Measurements from ENCODE around the gene FAIM. TPM values are rescaled to one million over a fixed set of nuclear protein-coding genes. Genes with fewer than 3 reads are reported as not detected.

FAIM gene
- total and polyA plus RNA-seq, 2 experiments from 2014 or later, result 12.0 to 29.7 TPM

DNA sequence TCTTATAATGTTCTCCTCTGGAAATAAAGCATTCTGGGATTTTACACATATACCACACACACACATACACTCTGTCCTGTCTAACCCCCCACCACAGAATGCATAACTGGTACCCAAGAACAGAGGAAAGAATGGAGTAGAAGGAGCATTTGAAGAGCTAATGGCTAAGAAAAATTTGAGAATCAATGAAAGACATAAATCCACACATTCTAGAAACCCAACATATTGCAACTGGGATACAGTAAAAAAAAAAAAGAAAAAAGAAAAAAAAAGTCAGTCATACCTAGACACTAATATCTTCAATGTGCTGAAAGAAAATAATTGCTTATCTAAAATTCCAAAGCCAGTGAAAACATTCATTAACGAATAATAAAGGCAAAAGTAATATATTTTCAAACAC lies 35.4 kb upstream of the FAIM start (continued):
- TF ChIP-seq, protein P1, sequence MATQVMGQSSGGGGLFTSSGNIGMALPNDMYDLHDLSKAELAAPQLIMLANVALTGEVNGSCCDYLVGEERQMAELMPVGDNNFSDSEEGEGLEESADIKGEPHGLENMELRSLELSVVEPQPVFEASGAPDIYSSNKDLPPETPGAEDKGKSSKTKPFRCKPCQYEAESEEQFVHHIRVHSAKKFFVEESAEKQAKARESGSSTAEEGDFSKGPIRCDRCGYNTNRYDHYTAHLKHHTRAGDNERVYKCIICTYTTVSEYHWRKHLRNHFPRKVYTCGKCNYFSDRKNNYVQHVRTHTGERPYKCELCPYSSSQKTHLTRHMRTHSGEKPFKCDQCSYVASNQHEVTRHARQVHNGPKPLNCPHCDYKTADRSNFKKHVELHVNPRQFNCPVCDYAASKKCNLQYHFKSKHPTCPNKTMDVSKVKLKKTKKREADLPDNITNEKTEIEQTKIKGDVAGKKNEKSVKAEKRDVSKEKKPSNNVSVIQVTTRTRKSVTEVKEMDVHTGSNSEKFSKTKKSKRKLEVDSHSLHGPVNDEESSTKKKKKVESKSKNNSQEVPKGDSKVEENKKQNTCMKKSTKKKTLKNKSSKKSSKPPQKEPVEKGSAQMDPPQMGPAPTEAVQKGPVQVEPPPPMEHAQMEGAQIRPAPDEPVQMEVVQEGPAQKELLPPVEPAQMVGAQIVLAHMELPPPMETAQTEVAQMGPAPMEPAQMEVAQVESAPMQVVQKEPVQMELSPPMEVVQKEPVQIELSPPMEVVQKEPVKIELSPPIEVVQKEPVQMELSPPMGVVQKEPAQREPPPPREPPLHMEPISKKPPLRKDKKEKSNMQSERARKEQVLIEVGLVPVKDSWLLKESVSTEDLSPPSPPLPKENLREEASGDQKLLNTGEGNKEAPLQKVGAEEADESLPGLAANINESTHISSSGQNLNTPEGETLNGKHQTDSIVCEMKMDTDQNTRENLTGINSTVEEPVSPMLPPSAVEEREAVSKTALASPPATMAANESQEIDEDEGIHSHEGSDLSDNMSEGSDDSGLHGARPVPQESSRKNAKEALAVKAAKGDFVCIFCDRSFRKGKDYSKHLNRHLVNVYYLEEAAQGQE (IDR thresholded peaks at IDR 0.05; ENCODE audit: unreplicated experiment), result no peak
- TF ChIP-seq POLR2AphosphoS5 (IDR thresholded peaks at IDR 0.05; ENCODE audit: low read depth), result no peak
- no peak for TF ChIP-seq ZNF114 (CRISPR knock-in tag; IDR thresholded peaks at IDR 0.05)

DNA sequence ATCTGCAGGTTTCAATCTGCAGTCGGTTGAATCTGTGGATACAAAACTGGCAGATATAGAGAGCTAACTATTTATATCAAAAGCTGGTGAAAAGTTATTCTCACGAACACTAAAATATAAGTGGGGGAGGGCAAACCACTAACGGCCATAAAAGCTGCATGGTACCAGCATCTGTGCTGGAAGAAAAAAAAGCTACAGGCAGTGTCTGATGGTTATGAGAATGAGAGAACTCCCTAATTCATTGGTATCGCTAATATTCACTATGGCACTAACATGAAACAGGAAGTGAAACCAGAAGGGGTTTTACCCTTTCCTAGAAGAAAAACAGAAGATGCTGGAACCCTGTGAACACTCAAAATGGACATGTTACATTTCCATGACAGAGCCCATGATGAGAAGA lies 30.4 kb upstream of the FAIM start:
- no peak overlapping the region for H3K27ac ChIP-seq (ENCODE audit: low read depth)
- no peak overlapping the region for H3K4me2 ChIP-seq
- ATAC-seq (no peak), DNase-seq (ENCODE audit: low spot score) (no peak)
- no peak overlapping the region for H3K4me3 Mint-ChIP-seq
- 0 out of 2 replicates have a peak, but pooled peaks cover 5% of the 10 kb centered on the region for H3K9me2 ChIP-seq (ENCODE audit: insufficient read depth)
- H2AFZ ChIP-seq, result no peak overlapping the region
- no peaks in the 10 kb centered on the region for H3F3A ChIP-seq (replicated peaks; ENCODE audit: low read depth)
- peaks cover 4% of the 10 kb centered on the region; the same call in 1 of the 2 replicates for H3K36me3 ChIP-seq (ENCODE audit: insufficient read depth)
- peaks cover 20% of the 10 kb centered on the region for H3K4me1 ChIP-seq (ENCODE audit: insufficient read depth)
- no peaks in the 10 kb centered on the region for H3K27me3 ChIP-seq (ENCODE audit: insufficient read depth)
- peaks cover 17% of the 10 kb centered on the region for H3K4me1 Mint-ChIP-seq
- H3K27ac Mint-ChIP-seq, result no peak overlapping the region
- H3K4me3 ChIP-seq, result no peak overlapping the region
- H3K36me3 Mint-ChIP-seq (ENCODE audit: low read depth), result peaks cover 37% of the 10 kb centered on the region
- H3K79me2 ChIP-seq (replicated peaks; ENCODE audit: insufficient read depth), result peaks cover 26% of the 10 kb centered on the region
- no peaks in the 10 kb centered on the region for H4K20me1 ChIP-seq (replicated peaks; ENCODE audit: insufficient read depth)
- H3K27me3 Mint-ChIP-seq (ENCODE audit: insufficient read depth, low read depth, poor library complexity), result peaks cover 3% of the 10 kb centered on the region
- peaks cover 35% of the 10 kb centered on the region for H3K9me3 Mint-ChIP-seq
- TF ChIP-seq, protein P1 (IDR thresholded peaks at IDR 0.05; ENCODE audit: unreplicated experiment), result no peak
- TF ChIP-seq, protein P2, sequence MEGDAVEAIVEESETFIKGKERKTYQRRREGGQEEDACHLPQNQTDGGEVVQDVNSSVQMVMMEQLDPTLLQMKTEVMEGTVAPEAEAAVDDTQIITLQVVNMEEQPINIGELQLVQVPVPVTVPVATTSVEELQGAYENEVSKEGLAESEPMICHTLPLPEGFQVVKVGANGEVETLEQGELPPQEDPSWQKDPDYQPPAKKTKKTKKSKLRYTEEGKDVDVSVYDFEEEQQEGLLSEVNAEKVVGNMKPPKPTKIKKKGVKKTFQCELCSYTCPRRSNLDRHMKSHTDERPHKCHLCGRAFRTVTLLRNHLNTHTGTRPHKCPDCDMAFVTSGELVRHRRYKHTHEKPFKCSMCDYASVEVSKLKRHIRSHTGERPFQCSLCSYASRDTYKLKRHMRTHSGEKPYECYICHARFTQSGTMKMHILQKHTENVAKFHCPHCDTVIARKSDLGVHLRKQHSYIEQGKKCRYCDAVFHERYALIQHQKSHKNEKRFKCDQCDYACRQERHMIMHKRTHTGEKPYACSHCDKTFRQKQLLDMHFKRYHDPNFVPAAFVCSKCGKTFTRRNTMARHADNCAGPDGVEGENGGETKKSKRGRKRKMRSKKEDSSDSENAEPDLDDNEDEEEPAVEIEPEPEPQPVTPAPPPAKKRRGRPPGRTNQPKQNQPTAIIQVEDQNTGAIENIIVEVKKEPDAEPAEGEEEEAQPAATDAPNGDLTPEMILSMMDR (conservative IDR thresholded peaks at IDR 0.05; ENCODE audit: low read depth in 2 of 2), result no peak
- TF ChIP-seq EZH2phosphoT487 (IDR thresholded peaks at IDR 0.05; ENCODE audit: unreplicated experiment) (no peak), CREB1 (CRISPR knock-in tag; IDR thresholded peaks at IDR 0.05; ENCODE audit: low read depth) (no peak), EZH2 (IDR thresholded peaks at IDR 0.05; ENCODE audit: low read depth, unreplicated experiment) (no peak), JUNB (IDR thresholded peaks at IDR 0.05; ENCODE audit: unreplicated experiment) (no peak), NANOG (IDR thresholded peaks at IDR 0.05; ENCODE audit: borderline replicate concordance) (no peak)
- TF ChIP-seq, protein P3, sequence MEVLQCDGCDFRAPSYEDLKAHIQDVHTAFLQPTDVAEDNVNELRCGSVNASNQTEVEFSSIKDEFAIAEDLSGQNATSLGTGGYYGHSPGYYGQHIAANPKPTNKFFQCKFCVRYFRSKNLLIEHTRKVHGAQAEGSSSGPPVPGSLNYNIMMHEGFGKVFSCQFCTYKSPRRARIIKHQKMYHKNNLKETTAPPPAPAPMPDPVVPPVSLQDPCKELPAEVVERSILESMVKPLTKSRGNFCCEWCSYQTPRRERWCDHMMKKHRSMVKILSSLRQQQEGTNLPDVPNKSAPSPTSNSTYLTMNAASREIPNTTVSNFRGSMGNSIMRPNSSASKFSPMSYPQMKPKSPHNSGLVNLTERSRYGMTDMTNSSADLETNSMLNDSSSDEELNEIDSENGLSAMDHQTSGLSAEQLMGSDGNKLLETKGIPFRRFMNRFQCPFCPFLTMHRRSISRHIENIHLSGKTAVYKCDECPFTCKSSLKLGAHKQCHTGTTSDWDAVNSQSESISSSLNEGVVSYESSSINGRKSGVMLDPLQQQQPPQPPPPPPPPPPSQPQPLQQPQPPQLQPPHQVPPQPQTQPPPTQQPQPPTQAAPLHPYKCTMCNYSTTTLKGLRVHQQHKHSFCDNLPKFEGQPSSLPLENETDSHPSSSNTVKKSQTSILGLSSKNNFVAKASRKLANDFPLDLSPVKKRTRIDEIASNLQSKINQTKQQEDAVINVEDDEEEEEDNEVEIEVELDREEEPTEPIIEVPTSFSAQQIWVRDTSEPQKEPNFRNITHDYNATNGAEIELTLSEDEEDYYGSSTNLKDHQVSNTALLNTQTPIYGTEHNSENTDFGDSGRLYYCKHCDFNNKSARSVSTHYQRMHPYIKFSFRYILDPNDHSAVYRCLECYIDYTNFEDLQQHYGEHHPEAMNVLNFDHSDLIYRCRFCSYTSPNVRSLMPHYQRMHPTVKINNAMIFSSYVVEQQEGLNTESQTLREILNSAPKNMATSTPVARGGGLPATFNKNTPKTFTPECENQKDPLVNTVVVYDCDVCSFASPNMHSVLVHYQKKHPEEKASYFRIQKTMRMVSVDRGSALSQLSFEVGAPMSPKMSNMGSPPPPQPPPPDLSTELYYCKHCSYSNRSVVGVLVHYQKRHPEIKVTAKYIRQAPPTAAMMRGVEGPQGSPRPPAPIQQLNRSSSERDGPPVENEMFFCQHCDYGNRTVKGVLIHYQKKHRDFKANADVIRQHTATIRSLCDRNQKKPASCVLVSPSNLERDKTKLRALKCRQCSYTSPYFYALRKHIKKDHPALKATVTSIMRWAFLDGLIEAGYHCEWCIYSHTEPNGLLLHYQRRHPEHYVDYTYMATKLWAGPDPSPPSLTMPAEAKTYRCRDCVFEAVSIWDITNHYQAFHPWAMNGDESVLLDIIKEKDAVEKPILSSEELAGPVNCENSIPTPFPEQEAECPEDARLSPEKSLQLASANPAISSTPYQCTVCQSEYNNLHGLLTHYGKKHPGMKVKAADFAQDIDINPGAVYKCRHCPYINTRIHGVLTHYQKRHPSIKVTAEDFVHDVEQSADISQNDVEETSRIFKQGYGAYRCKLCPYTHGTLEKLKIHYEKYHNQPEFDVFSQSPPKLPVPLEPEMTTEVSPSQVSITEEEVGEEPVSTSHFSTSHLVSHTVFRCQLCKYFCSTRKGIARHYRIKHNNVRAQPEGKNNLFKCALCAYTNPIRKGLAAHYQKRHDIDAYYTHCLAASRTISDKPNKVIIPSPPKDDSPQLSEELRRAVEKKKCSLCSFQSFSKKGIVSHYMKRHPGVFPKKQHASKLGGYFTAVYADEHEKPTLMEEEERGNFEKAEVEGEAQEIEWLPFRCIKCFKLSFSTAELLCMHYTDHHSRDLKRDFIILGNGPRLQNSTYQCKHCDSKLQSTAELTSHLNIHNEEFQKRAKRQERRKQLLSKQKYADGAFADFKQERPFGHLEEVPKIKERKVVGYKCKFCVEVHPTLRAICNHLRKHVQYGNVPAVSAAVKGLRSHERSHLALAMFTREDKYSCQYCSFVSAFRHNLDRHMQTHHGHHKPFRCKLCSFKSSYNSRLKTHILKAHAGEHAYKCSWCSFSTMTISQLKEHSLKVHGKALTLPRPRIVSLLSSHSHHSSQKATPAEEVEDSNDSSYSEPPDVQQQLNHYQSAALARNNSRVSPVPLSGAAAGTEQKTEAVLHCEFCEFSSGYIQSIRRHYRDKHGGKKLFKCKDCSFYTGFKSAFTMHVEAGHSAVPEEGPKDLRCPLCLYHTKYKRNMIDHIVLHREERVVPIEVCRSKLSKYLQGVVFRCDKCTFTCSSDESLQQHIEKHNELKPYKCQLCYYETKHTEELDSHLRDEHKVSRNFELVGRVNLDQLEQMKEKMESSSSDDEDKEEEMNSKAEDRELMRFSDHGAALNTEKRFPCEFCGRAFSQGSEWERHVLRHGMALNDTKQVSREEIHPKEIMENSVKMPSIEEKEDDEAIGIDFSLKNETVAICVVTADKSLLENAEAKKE (CRISPR knock-in tag; IDR thresholded peaks at IDR 0.05), result no peak

Data from GM23338 (cell line).